Mesendoderm (in vitro differentiated cells): Measurements from ENCODE around the gene TMEM25.

ENCODE experiments used
- DNase-seq: peaks from one replicate; pipeline ENCODE4 v3.0.0; 2013
- H2AK5ac ChIP-seq: 2 replicates; pipeline ENCODE4 v1.6.1; 2013; ENCODE audit warnings: low read length, inconsistent platforms
- H2BK120ac ChIP-seq: 2 replicates; pipeline ENCODE4 v1.6.1; 2013; ENCODE audit warnings: low read depth, mild to moderate bottlenecking, low read length, moderate library complexity, mixed read lengths
- H2BK15ac ChIP-seq: replicated peaks from 2 replicates; pipeline ENCODE4 v1.6.1; 2013; ENCODE audit warnings: low read depth, mild to moderate bottlenecking, moderate library complexity
- H2BK5ac ChIP-seq: 2 replicates; pipeline ENCODE4 v1.6.1; 2013; ENCODE audit warnings: low read length, inconsistent platforms
- H3K18ac ChIP-seq: 2 replicates; pipeline ENCODE4 v1.6.1; 2013; ENCODE audit warnings: mild to moderate bottlenecking, low read length, mixed read lengths
- H3K23ac ChIP-seq: one replicate; pipeline ENCODE4 v1.6.1; 2013; ENCODE audit warnings: low read length
- H3K27ac ChIP-seq: 2 replicates; pipeline ENCODE4 v1.5.1; 2013; ENCODE audit warnings: low read depth, mild to moderate bottlenecking, inconsistent platforms, low read length, moderate library complexity
- H3K27me3 ChIP-seq: 2 replicates; pipeline ENCODE4 v1.6.1; 2013; ENCODE audit warnings: low read length, control low read depth, mild to moderate bottlenecking, inconsistent platforms; ENCODE audit not compliant: insufficient read depth, poor library complexity
- H3K36me3 ChIP-seq: 2 replicates; pipeline ENCODE4 v1.6.1; 2013; ENCODE audit warnings: low read length, inconsistent platforms; ENCODE audit not compliant: control insufficient read depth, insufficient read depth
- H3K4ac ChIP-seq: one replicate; pipeline ENCODE4 v1.6.1; 2013; ENCODE audit warnings: low read depth, mild to moderate bottlenecking, low read length, moderate library complexity
- H3K4me1 ChIP-seq: 2 replicates; pipeline ENCODE4 v1.6.1; 2013; ENCODE audit warnings: low read depth, low read length, inconsistent platforms; ENCODE audit not compliant: control insufficient read depth
- H3K4me2 ChIP-seq: 2 replicates; pipeline ENCODE4 v1.6.1; 2013; ENCODE audit warnings: low read length
- H3K4me3 ChIP-seq: 2 replicates; pipeline ENCODE4 v1.5.1; 2013; ENCODE audit warnings: mild to moderate bottlenecking, low read length
- H3K56ac ChIP-seq: one replicate; pipeline ENCODE4 v1.6.1; 2013; ENCODE audit warnings: low read length
- H3K79me1 ChIP-seq: 2 replicates; pipeline ENCODE4 v1.6.1; 2013; ENCODE audit warnings: low read length, inconsistent platforms
- H3K79me2 ChIP-seq: 2 replicates; pipeline ENCODE4 v1.6.1; 2013; ENCODE audit warnings: mild to moderate bottlenecking, low read length; ENCODE audit not compliant: control insufficient read depth, insufficient read depth
- H3K9ac ChIP-seq: 2 replicates; pipeline ENCODE4 v1.6.1; 2013; ENCODE audit warnings: low read length, inconsistent platforms
- H4K5ac ChIP-seq: one replicate; pipeline ENCODE4 v1.6.1; 2013; ENCODE audit warnings: low read length
- H4K8ac ChIP-seq: one replicate; pipeline ENCODE4 v1.6.1; 2013; ENCODE audit warnings: low read depth, mild to moderate bottlenecking, control low read depth, low read length, moderate library complexity
- WGBS: extraction: QIAGEN DNeasy Blood & Tissue Kit; methylation state at CpG from one replicate; pipeline ENCODE4 v1.1.7; 2013; ENCODE audit warnings: low lambda C conversion rate, missing lambda C conversion rate; ENCODE audit not compliant: insufficient coverage; ENCODE audit errors: extremely low coverage; 5-methylcytosine and 5-hydroxymethylcytosine counted together

TMEM25 gene

DNA sequence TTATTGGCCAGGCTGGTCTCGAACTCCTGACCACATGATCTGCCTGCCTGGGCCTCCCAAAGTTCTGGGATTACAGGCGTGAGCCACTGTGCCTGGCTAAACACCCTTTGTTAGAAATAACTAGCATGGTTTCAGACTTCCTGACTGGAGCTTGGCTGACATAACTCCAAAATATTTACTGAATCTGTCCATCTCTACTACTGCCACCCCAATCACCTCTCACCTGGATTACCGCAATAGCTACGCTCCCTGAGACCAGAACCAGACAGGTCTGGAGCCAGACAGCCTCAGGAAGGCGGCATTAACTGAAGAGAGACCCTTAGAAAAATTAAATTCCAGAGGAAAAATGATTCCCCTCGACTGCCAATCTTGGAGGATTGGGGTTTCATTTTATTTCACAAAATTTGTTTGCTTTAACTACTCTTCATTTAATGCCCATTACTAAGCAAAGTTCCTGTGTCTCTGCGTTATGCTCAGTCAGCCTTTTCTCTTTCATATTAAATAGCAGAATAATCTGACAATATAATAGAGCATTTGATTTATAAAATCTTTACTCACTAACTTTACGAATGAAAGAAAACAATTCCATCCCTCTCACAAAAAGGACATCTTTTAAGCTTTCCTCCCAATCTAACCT is 13.1 kb downstream of the TMEM25 start:
- Histone ChIP-seq H3K18ac (no peak overlapping the region), H3K4me1 (no peaks in the 10 kb centered on the region), H3K27me3 (no peaks in the 10 kb centered on the region), H3K27ac (no peak overlapping the region), H3K23ac (no peak overlapping the region), H4K5ac (no peak overlapping the region), H3K9ac (no peak overlapping the region), H3K4ac (no peak overlapping the region), H2BK5ac (no peak overlapping the region), H3K4me2 (no peak overlapping the region), H2BK120ac (no peak overlapping the region), H3K79me2 (no peaks in the 10 kb centered on the region), H3K56ac (no peak overlapping the region), H4K8ac (no peak overlapping the region), H2BK15ac (no peak overlapping the region), H3K4me3 (no peak overlapping the region), H3K36me3 (no peaks in the 10 kb centered on the region), H3K79me1 (no peaks in the 10 kb centered on the region), H2AK5ac (no peak overlapping the region)
- no peak for DNase-seq
- 100% methylated on average over 1 of the region's 8 CpGs for WGBS

DNA sequence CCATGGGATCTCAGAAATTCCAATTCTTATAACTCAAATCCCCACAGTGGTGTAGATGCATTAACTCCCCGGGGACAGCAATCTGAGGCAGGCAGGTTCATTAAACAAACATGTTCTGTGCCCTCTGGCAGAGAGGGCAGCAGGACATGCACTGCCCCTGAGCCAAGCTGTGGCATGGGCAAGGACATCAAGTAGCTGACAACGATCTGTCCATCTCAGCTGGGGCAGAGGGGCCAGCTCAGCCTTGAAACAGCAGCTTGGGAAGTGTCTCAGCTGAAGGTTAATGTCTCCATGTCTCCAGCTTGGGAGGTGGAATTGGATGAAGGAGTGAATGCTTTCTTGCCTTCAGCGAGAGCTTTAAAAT is 13.6 kb downstream of the TMEM25 start:
- Histone ChIP-seq H3K9ac (no peak overlapping the region), H3K4me1 (no peaks in the 10 kb centered on the region), H4K8ac (no peak overlapping the region), H2BK120ac (no peak overlapping the region), H3K23ac (no peak overlapping the region), H3K4ac (no peak overlapping the region), H3K36me3 (no peaks in the 10 kb centered on the region), H3K4me2 (no peak overlapping the region), H3K4me3 (no peak overlapping the region), H3K56ac (no peak overlapping the region), H4K5ac (no peak overlapping the region), H3K27ac (no peak overlapping the region), H3K79me2 (no peaks in the 10 kb centered on the region), H3K79me1 (no peaks in the 10 kb centered on the region), H2BK5ac (no peak overlapping the region), H3K27me3 (no peaks in the 10 kb centered on the region), H2BK15ac (no peak overlapping the region), H2AK5ac (no peak overlapping the region), H3K18ac (no peak overlapping the region)
- no peak for DNase-seq
- no CpG with 5 or more reads among the region's 3 CpGs for WGBS

DNA sequence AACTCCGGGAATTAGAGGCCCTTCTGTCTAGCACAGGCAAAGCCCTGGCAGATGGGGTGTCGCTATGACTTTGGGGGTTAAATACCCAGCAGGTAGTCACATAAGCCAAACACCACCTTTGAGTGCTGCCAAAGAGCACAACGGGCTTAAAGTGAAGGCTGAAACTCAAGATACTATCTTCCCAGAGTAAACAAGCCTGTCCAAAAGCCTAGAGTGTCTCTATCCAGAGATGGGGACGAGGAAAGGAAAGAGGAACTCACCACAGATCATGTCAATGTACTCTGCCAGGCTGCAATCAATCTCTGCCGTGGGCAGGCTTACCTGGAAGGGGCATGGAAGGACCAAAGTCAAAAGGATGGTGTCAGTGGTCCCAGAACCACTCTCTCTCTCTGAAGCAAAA is 14.5 kb downstream of the TMEM25 start:
- no peak overlapping the region for H3K9ac ChIP-seq
- no peak overlapping the region for H3K4ac ChIP-seq
- H2AK5ac ChIP-seq: no peak overlapping the region
- no peak overlapping the region for H2BK15ac ChIP-seq
- H3K4me1 ChIP-seq: no peaks in the 10 kb centered on the region
- no peak overlapping the region for H4K8ac ChIP-seq
- WGBS: no CpG with 5 or more reads among the region's 5 CpGs
- H3K4me3 ChIP-seq: no peak overlapping the region
- no peaks in the 10 kb centered on the region for H3K79me1 ChIP-seq
- no peak overlapping the region for H2BK120ac ChIP-seq
- DNase-seq: no peak
- H3K27ac ChIP-seq: no peak overlapping the region
- no peak overlapping the region for H4K5ac ChIP-seq
- H3K4me2 ChIP-seq: no peak overlapping the region
- H3K36me3 ChIP-seq: no peaks in the 10 kb centered on the region
- no peak overlapping the region for H3K18ac ChIP-seq
- H2BK5ac ChIP-seq: no peak overlapping the region
- no peaks in the 10 kb centered on the region for H3K79me2 ChIP-seq
- no peaks in the 10 kb centered on the region for H3K27me3 ChIP-seq
- H3K23ac ChIP-seq: no peak overlapping the region
- no peak overlapping the region for H3K56ac ChIP-seq

DNA sequence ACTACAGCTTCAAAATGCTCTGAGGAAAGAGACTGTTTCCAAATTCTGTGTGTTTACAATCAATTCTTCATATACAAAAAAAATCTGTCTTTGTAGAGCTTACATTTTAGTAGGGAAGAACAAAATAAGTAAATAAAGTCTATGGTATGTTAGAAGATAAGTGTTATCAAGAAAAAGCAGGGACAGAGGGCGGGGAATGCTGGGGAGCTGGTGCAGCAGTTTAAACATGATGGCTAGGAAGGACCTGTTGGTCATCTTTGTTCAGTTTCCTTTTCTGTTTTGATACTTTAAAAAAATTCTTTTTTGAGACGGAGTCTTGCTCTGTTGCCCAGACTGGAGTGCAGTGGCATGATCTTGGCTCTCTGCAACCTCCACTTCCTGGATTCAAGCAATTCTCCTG is 16.1 kb downstream of the TMEM25 start:
- no peaks in the 10 kb centered on the region for H3K4me1 ChIP-seq
- H3K27me3 ChIP-seq: no peaks in the 10 kb centered on the region
- no peak overlapping the region for H2BK15ac ChIP-seq
- no peaks in the 10 kb centered on the region for H3K79me2 ChIP-seq
- no peak overlapping the region for H4K5ac ChIP-seq
- no peak overlapping the region for H3K9ac ChIP-seq
- WGBS: no CpG with 5 or more reads among the region's 2 CpGs
- H3K4ac ChIP-seq: no peak overlapping the region
- no peak overlapping the region for H4K8ac ChIP-seq
- no peak overlapping the region for H3K4me3 ChIP-seq
- H3K27ac ChIP-seq: no peak overlapping the region
- no peaks in the 10 kb centered on the region for H3K79me1 ChIP-seq
- no peak overlapping the region for H2BK5ac ChIP-seq
- no peak overlapping the region for H3K56ac ChIP-seq
- no peak overlapping the region for H2AK5ac ChIP-seq
- no peak for DNase-seq
- H2BK120ac ChIP-seq: no peak overlapping the region
- H3K36me3 ChIP-seq: peaks cover 2% of the 10 kb centered on the region
- no peak overlapping the region for H3K23ac ChIP-seq
- no peak overlapping the region for H3K4me2 ChIP-seq
- no peak overlapping the region for H3K18ac ChIP-seq

DNA sequence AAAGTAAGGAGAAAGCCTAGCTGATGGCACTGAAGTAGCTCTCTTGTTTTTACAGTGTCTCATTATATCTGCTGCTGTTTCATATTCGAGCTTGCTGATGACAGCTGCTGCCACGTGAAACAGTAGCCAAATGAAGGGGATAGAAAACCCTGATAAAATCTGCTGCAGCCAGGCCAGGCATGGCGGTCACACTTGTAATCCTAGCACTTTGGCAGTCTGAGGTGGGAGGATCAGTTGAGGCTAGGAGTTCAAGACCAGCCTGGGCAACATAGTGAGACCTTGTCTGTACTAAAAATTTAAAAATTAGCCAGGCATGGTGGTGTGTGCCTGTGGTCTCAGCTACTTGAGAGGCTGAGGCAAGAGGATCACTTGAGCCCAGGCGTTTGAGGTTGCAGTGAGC is 21.3 kb downstream of the TMEM25 start:
- Histone ChIP-seq H3K23ac (no peak overlapping the region), H3K27me3 (no peaks in the 10 kb centered on the region), H3K79me1 (no peaks in the 10 kb centered on the region), H2BK5ac (no peak overlapping the region), H3K36me3 (peaks cover 4% of the 10 kb centered on the region), H2BK15ac (no peak overlapping the region), H4K8ac (no peak overlapping the region), H4K5ac (no peak overlapping the region), H2AK5ac (no peak overlapping the region), H3K4me3 (no peak overlapping the region), H3K4ac (no peak overlapping the region), H3K4me2 (no peak overlapping the region), H2BK120ac (no peak overlapping the region), H3K4me1 (no peaks in the 10 kb centered on the region), H3K56ac (no peak overlapping the region), H3K79me2 (no peaks in the 10 kb centered on the region), H3K27ac (no peak overlapping the region), H3K9ac (no peak overlapping the region), H3K18ac (no peak overlapping the region)
- WGBS: no CpG with 5 or more reads among the region's 4 CpGs
- DNase-seq: no peak

DNA sequence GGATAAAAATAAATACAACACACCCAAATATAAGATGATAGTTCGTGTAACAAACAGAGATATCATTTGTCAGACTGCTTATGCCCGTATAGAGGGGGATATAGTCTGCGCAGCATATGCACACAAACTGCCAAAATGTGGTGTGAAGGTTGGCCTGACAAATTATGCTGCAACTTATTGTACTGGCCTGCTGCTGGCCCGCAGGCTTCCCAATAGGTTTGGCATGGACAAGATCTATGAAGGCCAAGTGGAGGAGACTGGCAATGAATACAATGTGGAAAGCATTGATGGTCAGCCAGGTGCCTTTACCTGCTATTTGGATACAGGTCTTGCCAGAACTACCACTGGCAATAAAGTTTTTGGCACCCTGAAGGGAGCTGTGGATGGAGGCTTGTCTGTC is 29.8 kb downstream of the TMEM25 start:
- H2BK15ac ChIP-seq: no peak overlapping the region
- H3K18ac ChIP-seq: no peak overlapping the region
- no peak overlapping the region for H3K23ac ChIP-seq
- no peak overlapping the region for H2BK120ac ChIP-seq
- no peak overlapping the region for H3K56ac ChIP-seq
- no peaks in the 10 kb centered on the region for H3K79me1 ChIP-seq
- H4K8ac ChIP-seq: no peak overlapping the region
- no peak overlapping the region for H2AK5ac ChIP-seq
- H3K4me2 ChIP-seq: no peak overlapping the region
- H3K9ac ChIP-seq: no peak overlapping the region
- H3K27ac ChIP-seq: no peak overlapping the region
- no peaks in the 10 kb centered on the region for H3K4me1 ChIP-seq
- WGBS: no CpG with 5 or more reads among the region's 4 CpGs
- DNase-seq: no peak
- H3K27me3 ChIP-seq: no peaks in the 10 kb centered on the region
- no peak overlapping the region for H4K5ac ChIP-seq
- H3K36me3 ChIP-seq: no peaks in the 10 kb centered on the region
- H3K4me3 ChIP-seq: no peak overlapping the region
- H2BK5ac ChIP-seq: no peak overlapping the region
- no peaks in the 10 kb centered on the region for H3K79me2 ChIP-seq
- H3K4ac ChIP-seq: no peak overlapping the region
